Tibial nerve (tissue), 4 donors: ENCODE data around the gene PIGV.

ENCODE experiments used
- CTCF ChIP-seq, 5 experiments: fragments of 200-600 bp in 3 of 5; fragments of 450-650 bp in 2 of 5; sonication (generic) in 3 of 5; IDR thresholded peaks; one replicate each; pipeline ENCODE4 v1.5.1; 2016 to 2019; ENCODE audit warnings: antibody characterized with exemption in 5 of 5, mild to moderate bottlenecking in 3 of 5, moderate library complexity in 2 of 5
- EP300 ChIP-seq, 2 donors: sonication (generic); formaldehyde crosslinking; IDR thresholded peaks; one replicate each; pipeline ENCODE4 v1.6.1; 2017; ENCODE audit warnings: antibody characterized with exemption in 2 of 2, mild to moderate bottlenecking in 1 of 2
- POLR2A ChIP-seq, 2 donors: fragments of 450-650 bp; IDR thresholded peaks; one replicate each; pipeline ENCODE4 v1.6.1; 2017; ENCODE audit warnings: antibody characterized with exemption in 2 of 2, mild to moderate bottlenecking in 2 of 2, moderate library complexity in 2 of 2

DNA sequence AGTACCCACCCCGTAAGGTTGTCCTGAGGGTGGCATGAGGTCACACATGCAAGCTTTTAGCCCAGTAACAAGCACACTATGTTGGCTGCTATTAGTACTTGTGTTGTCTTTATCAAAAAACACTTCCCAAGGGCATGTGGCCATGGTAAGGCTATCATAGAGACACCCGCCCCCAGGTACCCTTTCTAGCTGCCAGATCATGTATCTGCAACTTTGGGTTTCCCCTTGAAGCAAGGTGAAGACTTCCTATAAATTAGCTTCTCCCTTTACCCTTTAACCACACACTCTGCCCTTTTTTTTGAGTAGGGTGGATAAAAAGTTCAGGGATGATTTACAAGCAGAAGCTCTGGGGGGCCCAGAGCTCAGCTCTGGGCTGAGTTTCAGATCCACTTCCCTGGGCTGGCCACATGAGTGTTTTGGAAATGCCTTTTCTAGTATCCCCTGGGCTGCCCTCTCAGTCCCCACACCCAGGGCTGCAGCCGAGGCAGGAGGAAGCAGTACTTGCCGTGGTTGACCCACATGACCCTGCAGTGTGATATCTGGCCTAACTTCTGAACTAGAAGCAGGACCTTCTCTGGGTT is 40.8 kb downstream of the PIGV start:
- TF ChIP-seq CTCF (IDR thresholded peaks at IDR 0.05) = no peak
- no peak for TF ChIP-seq EP300 (IDR thresholded peaks at IDR 0.05)
- TF ChIP-seq POLR2A (IDR thresholded peaks at IDR 0.05) = no peak
